ENCODE results near the gene SCN5A. TPM values are rescaled to one million over a fixed set of nuclear protein-coding genes. Genes with fewer than 3 reads are reported as not detected.

Gene SCN5A
- total and polyA plus RNA-seq, 2 donors (not counting 1 experiment from before 2014, with no cell fraction given) = 0.20 to 0.37 TPM

DNA sequence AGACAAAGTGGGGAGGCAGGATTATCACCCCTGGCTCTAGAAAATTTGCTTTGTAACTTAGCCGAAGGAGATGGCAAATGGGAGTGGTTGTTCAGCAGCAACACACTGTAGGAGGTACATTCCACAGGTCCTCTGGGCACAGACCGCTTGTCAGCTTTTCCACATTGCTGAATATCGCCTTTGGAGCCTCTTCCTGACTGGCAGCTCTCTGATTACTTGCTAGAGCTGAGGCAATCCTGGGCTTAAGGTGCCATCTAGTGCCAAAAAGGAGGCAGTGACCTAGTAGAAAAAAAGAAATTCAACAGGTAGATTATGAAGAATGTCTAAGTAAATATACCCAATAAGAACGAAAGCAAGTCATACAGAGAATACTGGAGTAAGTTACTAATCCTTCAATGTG lies 13.1 kb upstream of the SCN5A start:
- Histone ChIP-seq H4K20me1 (ENCODE audit: control insufficient read depth, insufficient read depth, low read length, poor library complexity, severe bottlenecking) (no peaks in the 10 kb centered on the region), H3K27ac (ENCODE audit: low read length in 2 of 2) (no peak overlapping the region), H3K9me3 (ENCODE audit: control extremely low read depth in 1 of 3, control insufficient read depth in 2 of 3, insufficient read depth in 1 of 3, low read length in 2 of 3) (peaks cover 1 to 14% (median 8%) of the 10 kb centered on the region in 3 donors), H2AFZ (ENCODE audit: insufficient read depth, low read depth, low read length, poor library complexity, severe bottlenecking) (no peak overlapping the region), H3K4me1 (ENCODE audit: control insufficient read depth in 2 of 2, insufficient read depth in 2 of 2, low read length in 2 of 2) (no peaks in the 10 kb centered on the region), H3K79me2 (ENCODE audit: control insufficient read depth, insufficient read depth, low read length) (no peaks in the 10 kb centered on the region), H3K36me3 (replicated peaks in 1 of 2; ENCODE audit: control extremely low read depth in 1 of 2, control insufficient read depth in 1 of 2, extremely low read depth in 1 of 2, insufficient read depth in 2 of 2, low read length in 1 of 2) (no peaks in the 10 kb centered on the region), H3K9ac (ENCODE audit: low read length) (no peak overlapping the region), H3K27me3 (replicated peaks in 1 of 4; ENCODE audit: control extremely low read depth in 1 of 4, control insufficient read depth in 3 of 4, insufficient read depth in 4 of 4, low read length in 3 of 4) (peaks cover 0 to 9% (median 0%) of the 10 kb centered on the region in 4 experiments), H3K4me3 (ENCODE audit: control extremely low read depth in 1 of 5, extremely low read depth in 1 of 5, insufficient read depth in 1 of 5, low read depth in 2 of 5, low read length in 4 of 5) (no peak overlapping the region), H3K4me2 (replicated peaks; ENCODE audit: low read depth, low read length, poor library complexity, severe bottlenecking) (no peak overlapping the region)
- ATAC-seq (ENCODE audit: low read depth) (no peak), DNase-seq (no peak)
- Mint-ChIP-seq H3K4me1 (no peaks in the 10 kb centered on the region), H3K9me3 (ENCODE audit: insufficient read depth) (peaks cover 5% of the 10 kb centered on the region), H3K27ac (no peak overlapping the region), H3K27me3 (peaks cover 17% of the 10 kb centered on the region), H3K4me3 (no peak overlapping the region)
- POLR2A ChIA-PET = no interaction called here
- WGBS (ENCODE audit: insufficient coverage) = 78% methylated on average over 3 of the region's 4 CpGs
- TF ChIP-seq EZH2 (IDR thresholded peaks at IDR 0.05; ENCODE audit: borderline replicate concordance, insufficient read depth, low read depth, low read length, poor library complexity, severe bottlenecking) = no peak
- TF ChIP-seq, protein P1, sequence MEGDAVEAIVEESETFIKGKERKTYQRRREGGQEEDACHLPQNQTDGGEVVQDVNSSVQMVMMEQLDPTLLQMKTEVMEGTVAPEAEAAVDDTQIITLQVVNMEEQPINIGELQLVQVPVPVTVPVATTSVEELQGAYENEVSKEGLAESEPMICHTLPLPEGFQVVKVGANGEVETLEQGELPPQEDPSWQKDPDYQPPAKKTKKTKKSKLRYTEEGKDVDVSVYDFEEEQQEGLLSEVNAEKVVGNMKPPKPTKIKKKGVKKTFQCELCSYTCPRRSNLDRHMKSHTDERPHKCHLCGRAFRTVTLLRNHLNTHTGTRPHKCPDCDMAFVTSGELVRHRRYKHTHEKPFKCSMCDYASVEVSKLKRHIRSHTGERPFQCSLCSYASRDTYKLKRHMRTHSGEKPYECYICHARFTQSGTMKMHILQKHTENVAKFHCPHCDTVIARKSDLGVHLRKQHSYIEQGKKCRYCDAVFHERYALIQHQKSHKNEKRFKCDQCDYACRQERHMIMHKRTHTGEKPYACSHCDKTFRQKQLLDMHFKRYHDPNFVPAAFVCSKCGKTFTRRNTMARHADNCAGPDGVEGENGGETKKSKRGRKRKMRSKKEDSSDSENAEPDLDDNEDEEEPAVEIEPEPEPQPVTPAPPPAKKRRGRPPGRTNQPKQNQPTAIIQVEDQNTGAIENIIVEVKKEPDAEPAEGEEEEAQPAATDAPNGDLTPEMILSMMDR (IDR thresholded peaks at IDR 0.05) = no peak
- CTCF ChIA-PET = no interaction called here
- intact Hi-C loops (cut with micrococcal nuclease) = no loop called here

DNA sequence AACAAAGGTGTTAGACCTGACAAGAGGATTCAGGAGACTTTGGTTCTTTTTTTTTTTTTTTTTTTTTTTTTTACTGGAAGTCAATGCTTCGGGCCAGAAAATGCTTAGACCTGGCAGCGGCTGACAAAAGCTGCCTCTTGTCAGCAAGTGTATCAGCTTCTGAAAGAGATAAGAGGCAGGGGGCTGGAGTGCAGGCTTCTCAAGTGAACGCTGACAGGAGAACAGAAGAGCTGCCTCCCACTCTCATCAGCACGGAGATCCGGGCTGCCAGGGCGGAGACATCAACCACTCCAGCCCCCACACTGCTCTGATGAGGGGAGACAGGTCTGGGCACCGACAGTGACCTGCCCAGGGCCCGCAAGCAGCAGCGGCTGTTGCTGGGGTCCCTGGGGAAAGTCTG lies 9.4 kb upstream of the SCN5A start:
- Mint-ChIP-seq H3K27ac (no peak overlapping the region), H3K4me3 (no peak overlapping the region), H3K4me1 (peaks cover 2% of the 10 kb centered on the region), H3K9me3 (ENCODE audit: insufficient read depth) (peaks cover 4% of the 10 kb centered on the region), H3K27me3 (peaks cover 29% of the 10 kb centered on the region)
- POLR2A ChIA-PET = no interaction called here
- Histone ChIP-seq H3K9me3 (ENCODE audit: control extremely low read depth in 1 of 3, control insufficient read depth in 2 of 3, insufficient read depth in 1 of 3, low read length in 2 of 3) (peaks cover 0 to 14% (median 8%) of the 10 kb centered on the region in 3 donors), H3K9ac (ENCODE audit: low read length) (no peak overlapping the region), H4K20me1 (ENCODE audit: control insufficient read depth, insufficient read depth, low read length, poor library complexity, severe bottlenecking) (no peaks in the 10 kb centered on the region), H3K4me1 (ENCODE audit: control insufficient read depth in 2 of 2, insufficient read depth in 2 of 2, low read length in 2 of 2) (no peaks in the 10 kb centered on the region), H3K27me3 (replicated peaks in 1 of 4; ENCODE audit: control extremely low read depth in 1 of 4, control insufficient read depth in 3 of 4, insufficient read depth in 4 of 4, low read length in 3 of 4) (peaks cover 0 to 24% (median 0%) of the 10 kb centered on the region in 4 experiments), H2AFZ (ENCODE audit: insufficient read depth, low read depth, low read length, poor library complexity, severe bottlenecking) (no peak overlapping the region), H3K4me3 (ENCODE audit: control extremely low read depth in 1 of 5, extremely low read depth in 1 of 5, insufficient read depth in 1 of 5, low read depth in 2 of 5, low read length in 4 of 5) (no peak overlapping the region), H3K4me2 (replicated peaks; ENCODE audit: low read depth, low read length, poor library complexity, severe bottlenecking) (no peak overlapping the region), H3K36me3 (replicated peaks in 1 of 2; ENCODE audit: control extremely low read depth in 1 of 2, control insufficient read depth in 1 of 2, extremely low read depth in 1 of 2, insufficient read depth in 2 of 2, low read length in 1 of 2) (no peaks in the 10 kb centered on the region), H3K79me2 (ENCODE audit: control insufficient read depth, insufficient read depth, low read length) (no peaks in the 10 kb centered on the region), H3K27ac (ENCODE audit: low read length in 2 of 2) (no peak overlapping the region)
- CTCF ChIA-PET = no interaction called here
- WGBS (ENCODE audit: insufficient coverage) = 65% methylated on average over 7 of the region's 9 CpGs
- intact Hi-C loops (cut with micrococcal nuclease) = no loop called here
- DNase-seq (no peak), ATAC-seq (ENCODE audit: low read depth) (no peak)
- TF ChIP-seq, protein P1 (IDR thresholded peaks at IDR 0.05) = no peak
- no peak for TF ChIP-seq EZH2 (IDR thresholded peaks at IDR 0.05; ENCODE audit: borderline replicate concordance, insufficient read depth, low read depth, low read length, poor library complexity, severe bottlenecking)
